Subcutaneous abdominal adipose tissue (tissue), 5 donors: ENCODE data around the gene PPFIA2.

Experiments used
- H3K27ac ChIP-seq: one replicate; pipeline ENCODE4 v1.7.0; 2013; ENCODE audit warnings: low read depth, mild to moderate bottlenecking, inconsistent platforms, low read length, moderate library complexity
- H3K27me3 ChIP-seq, 5 donors: one replicate each; pipeline ENCODE4 v1.7.0; 2013; ENCODE audit warnings: low read length in 5 of 5, inconsistent platforms in 1 of 5; ENCODE audit not compliant: control insufficient read depth in 5 of 5, insufficient read depth in 4 of 5
- H3K36me3 ChIP-seq, 5 donors: one replicate each; pipeline ENCODE4 v1.7.0; 2013; ENCODE audit warnings: low read length in 5 of 5; ENCODE audit not compliant: control insufficient read depth in 5 of 5, insufficient read depth in 5 of 5
- H3K4me1 ChIP-seq, 5 donors: one replicate each; pipeline ENCODE4 v1.7.0; 2013; ENCODE audit warnings: low read length in 5 of 5, mild to moderate bottlenecking in 3 of 5, moderate library complexity in 1 of 5; ENCODE audit not compliant: control insufficient read depth in 5 of 5, insufficient read depth in 5 of 5
- H3K4me3 ChIP-seq, 5 donors: one replicate each; pipeline ENCODE4 v1.7.0; 2013; ENCODE audit warnings: low read length in 5 of 5, low read depth in 1 of 5
- H3K9ac ChIP-seq, 5 donors: one replicate each; pipeline ENCODE4 v1.7.0; 2013; ENCODE audit warnings: low read length in 5 of 5, mild to moderate bottlenecking in 4 of 5, moderate library complexity in 3 of 5
- H3K9me3 ChIP-seq, 5 donors: one replicate each; pipeline ENCODE4 v1.7.0; 2013; ENCODE audit warnings: low read length in 5 of 5; ENCODE audit not compliant: control insufficient read depth in 5 of 5
- donor health status: healthy.
- donor health status: healthy.
- donor health status: healthy.
- donor health status: healthy.
- donor health status: healthy.

The PPFIA2 gene

DNA sequence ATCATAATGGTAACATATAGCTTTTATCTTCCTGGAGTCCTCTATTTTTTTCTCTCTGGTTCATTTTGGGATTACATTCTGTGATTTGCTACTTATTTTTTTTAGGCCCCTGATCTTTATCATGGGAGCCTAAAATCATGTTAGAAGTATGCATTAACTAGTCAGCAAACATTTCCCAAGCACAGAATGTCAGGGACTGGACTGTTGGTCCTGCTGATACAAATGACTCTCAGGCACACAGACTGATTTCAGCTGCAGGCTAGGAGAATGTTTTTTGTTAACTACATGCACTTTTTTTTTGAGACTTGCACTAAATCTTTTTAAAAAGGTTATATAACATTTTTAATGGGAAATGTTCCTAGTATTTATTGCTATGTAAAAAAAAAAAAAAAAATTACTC lies 550.1 kb downstream of the PPFIA2 start:
- Histone ChIP-seq H3K27ac (peak overlapping the region; percentile 19), H3K4me1 (peaks cover 0 to 25% (median 22%) of the 10 kb centered on the region in 5 donors), H3K9ac (no peak overlapping the region), H3K27me3 (no peaks in the 10 kb centered on the region), H3K36me3 (peaks cover 0 to 4% (median 0%) of the 10 kb centered on the region in 5 donors), H3K4me3 (no peak overlapping the region), H3K9me3 (no peaks in the 10 kb centered on the region)

DNA sequence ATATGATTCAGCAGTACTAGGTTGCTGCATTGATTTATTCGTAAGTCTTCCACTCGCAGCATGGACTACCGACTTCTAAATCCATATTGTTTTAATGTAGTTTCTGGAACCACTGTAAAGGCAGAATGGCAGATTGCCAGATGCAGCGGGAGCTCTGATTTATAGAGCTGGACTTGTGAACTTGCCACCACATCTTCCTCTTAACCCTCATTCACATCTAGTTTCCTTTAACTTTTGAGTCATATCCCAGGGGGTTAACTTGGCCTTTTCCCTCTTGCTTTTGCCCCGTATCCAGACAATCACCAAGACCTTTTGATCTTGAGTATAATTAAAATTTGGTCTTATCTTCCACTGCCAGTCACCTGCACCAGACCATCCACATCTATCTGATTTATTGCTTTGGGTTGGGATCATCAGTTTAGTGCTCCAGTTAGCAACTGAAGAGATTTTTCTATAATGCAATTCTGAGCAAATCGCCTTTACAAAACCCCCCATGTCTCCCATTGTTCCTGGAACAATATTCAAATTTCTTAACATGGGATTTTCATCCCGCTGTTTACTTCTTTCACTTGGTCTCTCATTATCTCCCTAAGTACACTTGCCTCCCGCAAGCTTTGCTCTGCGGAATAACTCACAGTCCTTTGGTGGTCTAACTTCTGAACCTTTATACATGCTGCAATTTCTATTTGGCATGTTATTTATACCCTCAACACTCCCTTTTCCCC lies 550.8 kb downstream of the PPFIA2 start:
- no peak overlapping the region for H3K9ac ChIP-seq
- H3K27me3 ChIP-seq: no peaks in the 10 kb centered on the region
- peak overlapping the region; percentile 19 for H3K27ac ChIP-seq
- no peaks in the 10 kb centered on the region for H3K9me3 ChIP-seq
- peaks cover 0 to 4% (median 0%) of the 10 kb centered on the region in 5 donors for H3K36me3 ChIP-seq
- H3K4me3 ChIP-seq: no peak overlapping the region
- H3K4me1 ChIP-seq: peaks cover 0 to 28% (median 22%) of the 10 kb centered on the region in 5 donors
